ENCODE data around the gene SORT1.
"Not testable (repeated sequence)": the region's sequence is repeated elsewhere in the genome, so short reads cannot be mapped to it uniquely, and the experiment has no call there.

Gene SORT1

DNA sequence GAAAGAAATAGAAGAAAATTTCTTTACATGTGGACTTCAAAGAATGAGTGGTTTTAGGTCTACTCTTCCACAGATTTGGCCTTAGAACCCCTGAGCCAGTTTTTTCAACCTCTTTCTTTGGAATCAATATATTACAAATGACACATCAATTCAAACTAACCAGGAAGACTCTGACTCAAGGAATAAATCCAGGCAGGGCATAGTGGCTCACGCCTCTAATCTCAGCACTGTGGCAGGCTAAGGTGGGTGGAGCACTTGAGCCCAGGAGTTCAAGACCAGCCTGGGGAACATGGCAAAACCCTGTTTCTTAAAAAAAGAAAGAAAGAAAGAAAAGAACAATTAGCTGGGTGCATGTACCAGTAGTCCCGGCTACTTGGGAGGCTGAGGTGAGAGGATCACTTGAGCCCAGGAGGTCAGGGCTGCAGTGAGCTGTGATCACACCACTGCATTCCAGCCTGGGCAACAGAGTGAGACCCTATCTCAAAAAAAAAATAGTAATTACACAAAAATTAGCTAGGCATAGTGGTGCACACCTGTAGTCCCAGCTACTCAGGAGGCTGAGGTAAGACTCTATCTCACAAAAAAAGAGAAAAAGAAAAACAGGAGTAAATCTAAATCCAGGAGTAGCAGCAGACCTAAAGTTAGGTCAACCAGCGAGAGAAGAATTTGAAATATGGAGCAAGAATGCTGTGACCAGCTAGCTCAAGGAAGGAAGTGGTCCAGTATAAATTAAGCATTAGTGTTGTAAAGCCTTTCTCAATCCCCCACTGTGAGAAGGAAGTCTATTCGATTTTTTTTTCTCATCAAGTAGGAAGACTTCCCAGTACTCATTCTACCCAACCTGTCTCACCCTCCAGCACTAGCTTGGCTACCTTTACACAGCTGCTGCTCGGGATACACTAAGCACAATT is 1.9 kb downstream of the SORT1 start:
- DNase-seq (ENCODE audit: extremely low read depth, insufficient read length): no peak
- H3K36me3 ChIP-seq (ENCODE audit: control insufficient read depth, insufficient read depth, low read length): no peaks in the 10 kb centered on the region; the same call in 1 of the 2 replicates
- H3K4me3 ChIP-seq (replicated peaks; ENCODE audit: low read depth, low read length): no peak overlapping the region
- TF ChIP-seq, protein P1, sequence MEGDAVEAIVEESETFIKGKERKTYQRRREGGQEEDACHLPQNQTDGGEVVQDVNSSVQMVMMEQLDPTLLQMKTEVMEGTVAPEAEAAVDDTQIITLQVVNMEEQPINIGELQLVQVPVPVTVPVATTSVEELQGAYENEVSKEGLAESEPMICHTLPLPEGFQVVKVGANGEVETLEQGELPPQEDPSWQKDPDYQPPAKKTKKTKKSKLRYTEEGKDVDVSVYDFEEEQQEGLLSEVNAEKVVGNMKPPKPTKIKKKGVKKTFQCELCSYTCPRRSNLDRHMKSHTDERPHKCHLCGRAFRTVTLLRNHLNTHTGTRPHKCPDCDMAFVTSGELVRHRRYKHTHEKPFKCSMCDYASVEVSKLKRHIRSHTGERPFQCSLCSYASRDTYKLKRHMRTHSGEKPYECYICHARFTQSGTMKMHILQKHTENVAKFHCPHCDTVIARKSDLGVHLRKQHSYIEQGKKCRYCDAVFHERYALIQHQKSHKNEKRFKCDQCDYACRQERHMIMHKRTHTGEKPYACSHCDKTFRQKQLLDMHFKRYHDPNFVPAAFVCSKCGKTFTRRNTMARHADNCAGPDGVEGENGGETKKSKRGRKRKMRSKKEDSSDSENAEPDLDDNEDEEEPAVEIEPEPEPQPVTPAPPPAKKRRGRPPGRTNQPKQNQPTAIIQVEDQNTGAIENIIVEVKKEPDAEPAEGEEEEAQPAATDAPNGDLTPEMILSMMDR (IDR thresholded peaks at IDR 0.05; ENCODE audit: insufficient read depth, low read length, poor library complexity, severe bottlenecking): no peak
- H3K27me3 ChIP-seq (replicated peaks; ENCODE audit: control insufficient read depth, insufficient read depth, low read length): no peaks in the 10 kb centered on the region; the same call in 1 of the 2 replicates

DNA sequence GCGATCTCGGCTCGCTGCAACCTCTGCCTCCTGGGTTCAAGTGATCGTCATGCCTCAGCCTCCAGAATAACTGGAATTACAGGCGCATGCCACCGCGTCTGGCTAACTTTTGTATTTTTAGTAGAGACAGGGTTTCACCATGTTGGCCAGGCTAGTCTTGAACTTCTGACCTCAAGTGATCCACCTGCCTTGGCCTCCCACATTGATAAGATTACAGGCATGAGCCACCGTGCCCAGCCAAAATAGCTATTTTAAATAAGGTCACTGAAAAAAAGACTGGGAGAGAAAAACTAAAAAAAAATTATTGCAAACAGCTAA is 2.5 kb downstream of the SORT1 start:
- H3K36me3 ChIP-seq (ENCODE audit: control insufficient read depth, insufficient read depth, low read length); H3K27me3 ChIP-seq (replicated peaks; ENCODE audit: control insufficient read depth, insufficient read depth, low read length); DNase-seq (ENCODE audit: extremely low read depth, insufficient read length); H3K4me3 ChIP-seq (replicated peaks; ENCODE audit: low read depth, low read length): not testable (repeated sequence)

DNA sequence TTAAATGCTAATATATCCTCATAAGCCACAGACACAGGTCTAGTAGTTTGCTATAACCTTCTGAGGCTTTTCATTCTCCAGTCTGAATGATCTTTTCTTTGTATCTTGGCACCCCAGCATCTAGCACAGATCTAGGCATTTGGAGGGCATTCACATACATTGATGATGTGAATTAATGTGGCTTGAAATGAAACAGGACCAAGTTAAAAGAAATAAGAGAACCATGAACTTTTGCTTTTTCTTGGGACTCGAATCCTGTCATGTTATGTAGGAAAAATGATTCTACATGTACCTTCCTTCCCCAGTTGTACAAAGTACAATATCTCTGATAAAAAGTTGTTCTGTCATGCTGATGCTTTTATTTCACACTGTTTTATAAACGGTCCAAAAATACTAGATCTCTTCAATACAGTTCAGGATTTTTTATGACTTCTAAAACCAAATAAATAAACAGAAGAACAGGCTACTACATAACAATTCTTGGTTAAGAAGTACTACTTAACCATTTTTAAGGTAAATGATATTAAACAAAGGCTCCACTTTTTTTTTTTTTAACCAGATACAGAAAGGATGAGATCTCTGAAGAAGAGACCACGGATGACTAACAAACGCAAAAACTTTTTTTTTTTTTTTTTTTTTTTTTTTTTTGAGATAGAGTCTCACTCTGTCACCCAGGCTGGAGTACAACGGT is 3.0 kb downstream of the SORT1 start:
- Histone ChIP-seq H3K36me3 (ENCODE audit: control insufficient read depth, insufficient read depth, low read length) (no peaks in the 10 kb centered on the region), H3K4me3 (replicated peaks; ENCODE audit: low read depth, low read length) (no peak overlapping the region), H3K27me3 (replicated peaks; ENCODE audit: control insufficient read depth, insufficient read depth, low read length) (no peaks in the 10 kb centered on the region; the same call in 1 of the 2 replicates)
- no peak for DNase-seq (ENCODE audit: extremely low read depth, insufficient read length)
- TF ChIP-seq, protein P1 (IDR thresholded peaks at IDR 0.05; ENCODE audit: insufficient read depth, low read length, poor library complexity, severe bottlenecking): no peak

DNA sequence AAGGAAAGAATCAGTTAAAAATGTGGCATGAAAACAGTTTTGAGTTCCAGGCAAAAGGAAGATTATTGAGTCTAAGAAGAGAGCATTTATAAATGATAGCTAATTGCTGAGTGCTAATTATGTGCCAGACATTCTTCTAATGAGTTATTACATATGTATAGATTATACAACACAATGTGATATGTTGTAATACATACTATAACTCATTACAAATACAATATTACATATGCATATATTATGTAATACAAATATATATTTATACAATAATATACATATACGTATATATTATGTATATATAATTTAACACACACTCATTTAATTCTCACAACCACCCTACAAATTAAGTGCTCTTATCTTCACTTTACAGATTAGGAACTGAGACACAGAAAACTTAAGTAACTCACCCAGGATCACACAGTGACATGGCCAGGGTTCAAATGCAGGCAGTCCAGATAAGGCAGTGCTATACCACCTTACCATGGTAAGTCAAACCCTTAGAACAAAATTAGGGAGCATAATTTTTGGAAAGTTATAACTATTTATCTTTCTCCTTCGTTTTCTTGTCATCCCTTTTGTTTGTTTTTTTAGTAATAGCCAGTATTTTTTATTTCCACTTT is 4.0 kb downstream of the SORT1 start:
- no peak for DNase-seq (ENCODE audit: extremely low read depth, insufficient read length)
- Histone ChIP-seq H3K4me3 (replicated peaks; ENCODE audit: low read depth, low read length) (no peak overlapping the region), H3K36me3 (ENCODE audit: control insufficient read depth, insufficient read depth, low read length) (no peaks in the 10 kb centered on the region), H3K27me3 (replicated peaks; ENCODE audit: control insufficient read depth, insufficient read depth, low read length) (no peaks in the 10 kb centered on the region; the same call in 1 of the 2 replicates)
- TF ChIP-seq, protein P1 (IDR thresholded peaks at IDR 0.05; ENCODE audit: insufficient read depth, low read length, poor library complexity, severe bottlenecking): no peak

DNA sequence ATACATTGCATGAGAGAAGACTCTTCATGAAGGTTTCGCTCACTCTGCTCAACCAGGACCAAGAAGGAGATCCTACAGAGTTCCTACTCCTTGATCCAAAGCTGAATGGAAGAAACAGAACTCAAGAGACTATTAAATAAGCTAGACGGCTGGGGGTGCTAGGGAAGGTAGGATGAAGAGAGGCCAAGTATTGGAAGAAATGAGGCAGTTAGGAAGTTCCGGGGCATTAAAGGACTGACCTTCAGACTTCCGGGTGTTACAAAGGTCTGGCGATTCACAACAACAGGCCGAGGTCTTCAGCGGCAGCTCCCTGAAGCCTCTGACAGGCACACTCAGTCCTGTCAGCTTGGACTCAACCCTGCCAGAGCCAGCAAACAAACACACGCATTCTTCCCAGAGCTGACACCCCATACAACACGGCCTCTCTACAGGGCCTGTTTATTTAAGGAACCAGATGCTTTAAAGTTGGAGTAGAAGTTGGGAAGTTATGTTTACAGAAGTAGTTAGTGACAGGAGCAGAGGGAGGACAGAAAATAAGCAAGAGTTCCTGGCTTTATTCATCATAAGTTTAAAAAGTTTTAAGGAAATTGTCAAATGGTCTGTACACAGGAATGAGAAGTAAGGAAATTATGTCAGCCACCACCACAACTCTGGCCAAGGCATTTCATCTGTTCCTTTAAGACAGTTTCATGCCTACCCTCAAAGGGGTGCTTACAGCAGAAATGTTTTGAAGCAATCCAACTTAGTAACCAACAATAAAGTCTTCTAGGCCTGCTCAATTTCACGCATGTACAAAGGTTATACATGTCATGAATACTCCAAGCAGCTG is 4.7 kb downstream of the SORT1 start:
- no peak for DNase-seq (ENCODE audit: extremely low read depth, insufficient read length)
- H3K36me3 ChIP-seq (ENCODE audit: control insufficient read depth, insufficient read depth, low read length): no peaks in the 10 kb centered on the region
- TF ChIP-seq, protein P1 (IDR thresholded peaks at IDR 0.05; ENCODE audit: insufficient read depth, low read length, poor library complexity, severe bottlenecking): no peak
- no peaks in the 10 kb centered on the region; the same call in 1 of the 2 replicates for H3K27me3 ChIP-seq (replicated peaks; ENCODE audit: control insufficient read depth, insufficient read depth, low read length)
- no peak overlapping the region for H3K4me3 ChIP-seq (replicated peaks; ENCODE audit: low read depth, low read length)

Measured in GM06990 (cell line).